IMR-90 (cell line): Measurements from ENCODE around the gene DENND6B. TPM values are rescaled to one million over a fixed set of nuclear protein-coding genes. Genes with fewer than 3 reads are reported as not detected.

Experiments
- ATAC-seq: fragments of 200-7000 bp; cut with Tn5 transposase; 2 replicates; pipeline ENCODE4 v1.9.1; 2020; ENCODE audit warnings: low read depth, mild to moderate bottlenecking, moderate library complexity
- BruUV-seq: library from RNA; stranded (reverse); fragments of 400-500 nt; replicated peaks from 2 replicates; lab custom pipeline; 2021; lab: Mats Ljungman, UMichigan
- CTCF ChIA-PET: fragments of 300-600 bp; formaldehyde crosslinking; extraction: SDS; loops from one replicate; lab custom pipeline; 2021; ENCODE audit warnings: antibody characterized with exemption; lab: Yijun Ruan, JAX
- POLR2A ChIA-PET: fragments of 300-600 bp; sonication (Branson Sonifier 250); formaldehyde crosslinking; loops from one replicate; lab custom pipeline; 2022; ENCODE audit warnings: antibody characterized with exemption; ENCODE audit not compliant: unreplicated experiment; lab: Charles Lee
- DNase-seq: peaks from one replicate; pipeline ENCODE4 v3.0.0; 2013
- H2AFZ ChIP-seq: replicated peaks from 2 replicates; pipeline ENCODE3; 2013; ENCODE audit warnings: low read length, mild to moderate bottlenecking; ENCODE audit not compliant: poor library complexity
- H2AK5ac ChIP-seq: 2 replicates; pipeline ENCODE4 v1.6.1; 2013; ENCODE audit warnings: low read depth, low read length, inconsistent platforms
- H2AK9ac ChIP-seq: replicated peaks from 2 replicates; pipeline ENCODE3; 2013; ENCODE audit warnings: mild to moderate bottlenecking, low read depth, low read length, moderate library complexity; ENCODE audit not compliant: poor library complexity
- H2BK120ac ChIP-seq: 2 replicates; pipeline ENCODE4 v1.6.1; 2013; ENCODE audit warnings: low read depth, low read length, inconsistent platforms
- H2BK15ac ChIP-seq: 3 replicates; pipeline ENCODE4 v1.6.1; 2013; ENCODE audit warnings: low read depth, low read length, inconsistent platforms
- H2BK20ac ChIP-seq: 2 replicates; pipeline ENCODE4 v1.6.1; 2013; ENCODE audit warnings: low read depth, mild to moderate bottlenecking, inconsistent platforms, low read length, moderate library complexity
- H2BK5ac ChIP-seq: 2 replicates; pipeline ENCODE4 v1.6.1; 2013; ENCODE audit warnings: mild to moderate bottlenecking, low read depth, low read length, inconsistent platforms; ENCODE audit not compliant: poor library complexity, severe bottlenecking
- H3K14ac ChIP-seq: replicated peaks from 2 replicates; pipeline ENCODE4 v1.6.1; 2013; ENCODE audit warnings: low read depth, low read length, inconsistent platforms
- H3K18ac ChIP-seq: 2 replicates; pipeline ENCODE4 v1.6.1; 2013; ENCODE audit warnings: low read depth, low read length, control low read depth
- H3K23ac ChIP-seq: 2 replicates; pipeline ENCODE4 v1.6.1; 2013; ENCODE audit warnings: low read depth, low read length, inconsistent platforms
- H3K27ac ChIP-seq: 2 replicates; pipeline ENCODE4 v1.5.1; 2013; ENCODE audit warnings: mild to moderate bottlenecking, control low read depth, low read length; ENCODE audit not compliant: insufficient read depth
- H3K27me3 ChIP-seq: 2 replicates; pipeline ENCODE4 v1.6.1; 2013; ENCODE audit warnings: low read length; ENCODE audit not compliant: control insufficient read depth, insufficient read depth
- H3K36me3 ChIP-seq: 2 replicates; pipeline ENCODE4 v1.6.1; 2013; ENCODE audit warnings: low read length, mixed read lengths; ENCODE audit not compliant: control insufficient read depth, insufficient read depth
- H3K4ac ChIP-seq: 2 replicates; pipeline ENCODE4 v1.6.1; 2013; ENCODE audit warnings: low read depth, low read length, inconsistent platforms
- H3K4me1 ChIP-seq: 2 replicates; pipeline ENCODE4 v1.6.1; 2013; ENCODE audit warnings: low read length, mixed read lengths; ENCODE audit not compliant: control insufficient read depth, insufficient read depth
- H3K4me2 ChIP-seq: 2 replicates; pipeline ENCODE4 v1.6.1; 2013; ENCODE audit warnings: low read depth, mild to moderate bottlenecking, control low read depth, low read length, moderate library complexity
- H3K4me3 ChIP-seq: 2 replicates; pipeline ENCODE4 v1.5.1; 2013; ENCODE audit warnings: low read depth, mild to moderate bottlenecking, control low read depth, low read length, moderate library complexity; ENCODE audit not compliant: insufficient read depth
- H3K56ac ChIP-seq: 2 replicates; pipeline ENCODE4 v1.6.1; 2013; ENCODE audit warnings: low read length, inconsistent platforms; ENCODE audit not compliant: insufficient read depth; ENCODE audit errors: extremely low read depth
- H3K79me1 ChIP-seq, 2 experiments: 2 replicates each; pipeline ENCODE4 v1.6.1; 2013; ENCODE audit warnings: low read length in 2 of 2, inconsistent platforms in 1 of 2, low read depth in 1 of 2
- H3K9ac ChIP-seq: 2 replicates; pipeline ENCODE4 v1.6.1; 2013; ENCODE audit warnings: low read depth, low read length, control low read depth
- H3K9me1 ChIP-seq: 2 replicates; pipeline ENCODE4 v1.6.1; 2013; ENCODE audit warnings: low read length, inconsistent platforms; ENCODE audit not compliant: insufficient read depth
- H3K9me3 ChIP-seq: 2 replicates; pipeline ENCODE4 v1.6.1; 2013; ENCODE audit warnings: low read length; ENCODE audit not compliant: control insufficient read depth, insufficient read depth
- H4K20me1 ChIP-seq: 2 replicates; pipeline ENCODE4 v1.6.1; 2013; ENCODE audit warnings: low read length, inconsistent platforms; ENCODE audit not compliant: insufficient read depth
- H4K5ac ChIP-seq: 2 replicates; pipeline ENCODE4 v1.6.1; 2013; ENCODE audit warnings: mild to moderate bottlenecking, low read depth, low read length, control low read depth
- H4K8ac ChIP-seq, 2 experiments: 2 replicates each; pipeline ENCODE4 v1.6.1; 2013; ENCODE audit warnings: low read depth in 2 of 2, low read length in 2 of 2, control low read depth in 1 of 2, inconsistent platforms in 1 of 2
- H4K91ac ChIP-seq: 2 replicates; pipeline ENCODE4 v1.6.1; 2013; ENCODE audit warnings: low read depth, low read length, inconsistent platforms; ENCODE audit not compliant: insufficient read depth
- BHLHE40 ChIP-seq: fragments of 150-350 bp; IDR thresholded peaks from 2 replicates; pipeline ENCODE4 v1.6.1; 2016; ENCODE audit warnings: mild to moderate bottlenecking, low read depth, low read length
- CEBPB ChIP-seq: IDR thresholded peaks from 2 replicates; pipeline ENCODE4 v1.6.1; 2012; ENCODE audit warnings: low read depth, low read length, improper control_type of control experiment
- CHD1 ChIP-seq: IDR thresholded peaks from 2 replicates; pipeline ENCODE4 v1.6.1; 2012; ENCODE audit warnings: low read depth, low read length, improper control_type of control experiment
- CTCF ChIP-seq: conservative IDR thresholded peaks from 2 replicates; pipeline ENCODE4 v1.5.1; 2012; ENCODE audit warnings: mild to moderate bottlenecking, low read depth, low read length, improper control_type of control experiment
- FOS ChIP-seq: fragments of 150-350 bp; IDR thresholded peaks from 2 replicates; pipeline ENCODE4 v1.6.1; 2016; ENCODE audit warnings: low read depth, low read length
- MAFK ChIP-seq: IDR thresholded peaks from 2 replicates; pipeline ENCODE4 v1.6.1; 2012; ENCODE audit warnings: low read depth, low read length, improper control_type of control experiment
- MAZ ChIP-seq: IDR thresholded peaks from 2 replicates; pipeline ENCODE4 v1.6.1; 2012; ENCODE audit warnings: low read depth, mild to moderate bottlenecking, low read length, improper control_type of control experiment, moderate library complexity, borderline replicate concordance
- MXI1 ChIP-seq: IDR thresholded peaks from 2 replicates; pipeline ENCODE4 v1.6.1; 2012; ENCODE audit warnings: low read depth, mild to moderate bottlenecking, low read length, moderate library complexity, borderline replicate concordance
- NFE2L2 ChIP-seq: fragments of 150-350 bp; IDR thresholded peaks from 2 replicates; pipeline ENCODE4 v1.6.1; 2016; ENCODE audit warnings: low read depth, mild to moderate bottlenecking, low read length
- POLR2A ChIP-seq: IDR thresholded peaks from 2 replicates; pipeline ENCODE4 v1.6.1; 2012; ENCODE audit warnings: mild to moderate bottlenecking, low read depth, low read length
- RAD21 ChIP-seq: IDR thresholded peaks from 2 replicates; pipeline ENCODE4 v1.6.1; 2012; ENCODE audit warnings: low read length, improper control_type of control experiment
- RCOR1 ChIP-seq: IDR thresholded peaks from 2 replicates; pipeline ENCODE4 v1.6.1; 2012; ENCODE audit warnings: mild to moderate bottlenecking, low read length, improper control_type of control experiment; ENCODE audit not compliant: insufficient replicate concordance
- RFX5 ChIP-seq: IDR thresholded peaks from 2 replicates; pipeline ENCODE4 v1.8.0; 2012; ENCODE audit warnings: low read depth, mild to moderate bottlenecking, low read length, moderate library complexity
- SMC3 ChIP-seq: fragments of 150-350 bp; IDR thresholded peaks from 2 replicates; pipeline ENCODE4 v1.6.1; 2016; ENCODE audit warnings: low read depth, mild to moderate bottlenecking, antibody characterized with exemption, low read length, moderate library complexity
- WGBS, 2 experiments: methylation state at CpG; one replicate each; pipeline versions ENCODE4 v1.1.5 to v1.1.7; 2013; ENCODE audit warnings: missing lambda C conversion rate in 2 of 2; ENCODE audit not compliant: insufficient read length in 1 of 2; ENCODE audit errors: extremely low coverage in 2 of 2; 5-methylcytosine and 5-hydroxymethylcytosine counted together
- dilution Hi-C: fragments of 300-500 bp; cut with HindIII; formaldehyde crosslinking; loops from one replicate; pipeline ENCODE4 v1.14.3; 2018; ENCODE audit warnings: low sequenced_read_pairs; ENCODE audit not compliant: unreplicated experiment
- in situ Hi-C: fragments of 300-500 bp; cut with MboI; formaldehyde crosslinking; loops from 3 replicates; pipeline ENCODE4 v1.14.3; 2019; ENCODE audit warnings: low sequenced_read_pairs, inconsistent platforms, mixed read lengths
- intact Hi-C: fragments of 100-400 bp; cut with micrococcal nuclease; formaldehyde crosslinking; loops from 2 replicates; pipeline ENCODE4 v1.10.0; 2022
- polyA plus RNA-seq, 3 experiments: library from polyadenylated mRNA; depleted of rRNA; stranded (reverse); fragments of >200 nt; gene quantifications; 2 replicates each; pipeline ENCODE4 v1.2.3, GENCODE V29; 2012; ENCODE audit warnings: low replicate concordance in 1 of 3
- total RNA-seq: library from RNA; depleted of rRNA; stranded (reverse); fragments of >200 nt; gene quantifications from 2 replicates; pipeline ENCODE4 v1.2.3, GENCODE V29; 2012
- TF ChIP-seq, protein P1 (sequence below): fragments of 150-350 bp; IDR thresholded peaks from 2 replicates; pipeline ENCODE4 v1.6.1; 2017; ENCODE audit warnings: mild to moderate bottlenecking, antibody characterized with exemption, low read length, low read depth
- TF ChIP-seq, protein P2 (sequence below): fragments of 150-350 bp; IDR thresholded peaks from 2 replicates; pipeline ENCODE4 v1.6.1; 2016; ENCODE audit warnings: low read depth, mild to moderate bottlenecking, low read length, moderate library complexity, borderline replicate concordance

Gene DENND6B
- total and polyA plus RNA-seq, 2 of the 4 experiments (the other 2 are of a cell fraction): 0.36 to 4.9 TPM

- Histone ChIP-seq H4K5ac (no peak overlapping the region), H3K9ac (peak overlapping the region; percentile 3; the same call in 1 of the 2 replicates), H3K23ac (peak overlapping the region; percentile 58), H4K20me1 (peaks cover 78% of the 10 kb centered on the region), H3K4ac (peak overlapping the region; percentile 59), H3K4me1 (peaks cover 65% of the 10 kb centered on the region), H3K9me1 (peaks cover 16% of the 10 kb centered on the region), H2BK15ac (no peak overlapping the region), H4K8ac (0 out of 4 replicates have a peak overlapping the region, but pooled peaks of 1 of the 2 experiments have one; percentile 28), H2AK9ac (peak overlapping the region; percentile 87), H2BK5ac (peak overlapping the region; percentile 77), H2BK120ac (no peak overlapping the region), H2AK5ac (peak overlapping the region; percentile 75; the same call in 1 of the 2 replicates), H2BK20ac (no peak overlapping the region), H3K79me1 (peaks cover 0 to 47% of the 10 kb centered on the region in 2 experiments; a peak in 2 of 4 replicates), H3K36me3 (peaks cover 24% of the 10 kb centered on the region; the same call in 1 of the 2 replicates), H4K91ac (peak overlapping the region; percentile 21; the same call in 1 of the 2 replicates), H3K27ac (peak overlapping the region; percentile 64), H3K18ac (no peak overlapping the region), H3K9me3 (no peaks in the 10 kb centered on the region), H3K4me2 (no peak overlapping the region; the same call in 1 of the 2 replicates), H3K27me3 (no peaks in the 10 kb centered on the region), H3K14ac (no peak overlapping the region), H3K56ac (no peak overlapping the region), H3K4me3 (no peak overlapping the region), H2AFZ (no peak overlapping the region)
- ChIA-PET CTCF (no interaction called here), POLR2A (no interaction called here)
- ATAC-seq (no peak), DNase-seq (no peak)
- dilution Hi-C loops: no loop called here
- intact Hi-C loops: no loop called here
- in situ Hi-C loops: no loop called here
- no TSS peak for BruUV-seq
- WGBS, 2 experiments: no CpG with 5 or more reads among the region's 5 CpGs
- TF ChIP-seq MXI1 (no peak), MAFK (no peak), CHD1 (no peak), MAZ (no peak), POLR2A (no peak), RCOR1 (no peak), RAD21 (no peak), RFX5 (no peak), CEBPB (no peak), NFE2L2 (no peak), FOS (no peak), BHLHE40 (no peak), CTCF (no peak), SMC3 (no peak)
- TF ChIP-seq, protein P1, sequence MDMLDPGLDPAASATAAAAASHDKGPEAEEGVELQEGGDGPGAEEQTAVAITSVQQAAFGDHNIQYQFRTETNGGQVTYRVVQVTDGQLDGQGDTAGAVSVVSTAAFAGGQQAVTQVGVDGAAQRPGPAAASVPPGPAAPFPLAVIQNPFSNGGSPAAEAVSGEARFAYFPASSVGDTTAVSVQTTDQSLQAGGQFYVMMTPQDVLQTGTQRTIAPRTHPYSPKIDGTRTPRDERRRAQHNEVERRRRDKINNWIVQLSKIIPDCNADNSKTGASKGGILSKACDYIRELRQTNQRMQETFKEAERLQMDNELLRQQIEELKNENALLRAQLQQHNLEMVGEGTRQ: no peak
- TF ChIP-seq, protein P2, sequence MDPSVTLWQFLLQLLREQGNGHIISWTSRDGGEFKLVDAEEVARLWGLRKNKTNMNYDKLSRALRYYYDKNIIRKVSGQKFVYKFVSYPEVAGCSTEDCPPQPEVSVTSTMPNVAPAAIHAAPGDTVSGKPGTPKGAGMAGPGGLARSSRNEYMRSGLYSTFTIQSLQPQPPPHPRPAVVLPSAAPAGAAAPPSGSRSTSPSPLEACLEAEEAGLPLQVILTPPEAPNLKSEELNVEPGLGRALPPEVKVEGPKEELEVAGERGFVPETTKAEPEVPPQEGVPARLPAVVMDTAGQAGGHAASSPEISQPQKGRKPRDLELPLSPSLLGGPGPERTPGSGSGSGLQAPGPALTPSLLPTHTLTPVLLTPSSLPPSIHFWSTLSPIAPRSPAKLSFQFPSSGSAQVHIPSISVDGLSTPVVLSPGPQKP: no peak
Measured at GRCh38 chr22:50302564-50302963, 24.2 kb downstream of the DENND6B start.
